ENCODE results near the gene GNGT2.

GNGT2 gene

DNA sequence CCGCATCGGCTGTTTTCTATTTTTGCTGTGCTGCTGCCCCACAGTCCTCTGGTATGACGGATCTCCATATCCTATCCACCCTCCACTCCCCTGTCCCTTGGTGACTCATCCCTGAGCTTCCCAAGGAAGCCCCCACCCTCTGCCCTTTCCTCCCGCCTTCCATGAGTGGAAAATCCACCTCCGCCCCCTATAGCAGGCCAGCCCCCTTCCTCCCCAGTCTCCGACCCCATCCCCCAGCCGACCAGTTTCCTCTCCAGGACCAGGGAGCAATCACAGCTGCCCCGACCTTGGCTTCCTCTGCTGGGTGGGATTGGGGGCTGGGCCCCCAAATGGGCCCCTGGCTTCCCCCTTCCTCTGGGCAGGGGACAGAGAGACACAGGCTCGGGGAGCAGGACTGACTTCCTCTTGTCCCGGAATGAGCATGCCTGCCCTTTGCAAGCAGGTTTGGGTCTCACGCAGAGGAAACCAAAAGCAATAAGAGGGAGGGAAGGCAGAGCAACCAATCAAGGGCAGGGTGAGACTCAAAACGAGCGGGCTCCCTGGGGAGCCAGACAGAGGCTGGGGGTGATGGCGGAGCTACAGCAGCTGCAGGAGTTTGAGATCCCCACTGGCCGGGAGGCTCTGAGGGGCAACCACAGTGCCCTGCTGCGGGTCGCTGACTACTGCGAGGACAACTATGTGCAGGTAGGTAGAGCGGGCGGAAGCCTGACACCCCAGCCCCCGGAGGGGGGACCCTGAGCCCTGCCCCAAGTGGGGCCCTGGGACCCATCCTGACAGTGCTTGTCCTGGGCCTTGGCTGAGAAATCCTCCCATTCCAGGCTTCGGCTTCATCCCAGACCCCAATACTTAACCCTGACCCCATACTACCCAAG is at the start of gene GNGT2, which contains the start of gene ABI3:
TSS of gene GNGT2 (minus strand) at position 417 of the 872 bp plus-strand sequence. CDS start 3,152 bp downstream, outside the sequence.
TSS of gene ABI3 (plus strand) at position 550 of the 872 bp plus-strand sequence. CDS start at position 568, 18 bp downstream.
- CTCF ChIA-PET = interaction anchor here (1.0 to 13.4 kb wide), 6 partner anchors 9 to 30 kb away, joined by 3 to 143 read pairs (median 16); partner anchors contain the start of gene PHOSPHO1
- DNase-seq (ENCODE audit: extremely low spot score) = peak; percentile 93
- TF ChIP-seq, protein P1, sequence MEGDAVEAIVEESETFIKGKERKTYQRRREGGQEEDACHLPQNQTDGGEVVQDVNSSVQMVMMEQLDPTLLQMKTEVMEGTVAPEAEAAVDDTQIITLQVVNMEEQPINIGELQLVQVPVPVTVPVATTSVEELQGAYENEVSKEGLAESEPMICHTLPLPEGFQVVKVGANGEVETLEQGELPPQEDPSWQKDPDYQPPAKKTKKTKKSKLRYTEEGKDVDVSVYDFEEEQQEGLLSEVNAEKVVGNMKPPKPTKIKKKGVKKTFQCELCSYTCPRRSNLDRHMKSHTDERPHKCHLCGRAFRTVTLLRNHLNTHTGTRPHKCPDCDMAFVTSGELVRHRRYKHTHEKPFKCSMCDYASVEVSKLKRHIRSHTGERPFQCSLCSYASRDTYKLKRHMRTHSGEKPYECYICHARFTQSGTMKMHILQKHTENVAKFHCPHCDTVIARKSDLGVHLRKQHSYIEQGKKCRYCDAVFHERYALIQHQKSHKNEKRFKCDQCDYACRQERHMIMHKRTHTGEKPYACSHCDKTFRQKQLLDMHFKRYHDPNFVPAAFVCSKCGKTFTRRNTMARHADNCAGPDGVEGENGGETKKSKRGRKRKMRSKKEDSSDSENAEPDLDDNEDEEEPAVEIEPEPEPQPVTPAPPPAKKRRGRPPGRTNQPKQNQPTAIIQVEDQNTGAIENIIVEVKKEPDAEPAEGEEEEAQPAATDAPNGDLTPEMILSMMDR (IDR thresholded peaks at IDR 0.05; ENCODE audit: control extremely low read depth, extremely low read depth, low read depth, missing control alignments) = no peak
- POLR2A ChIA-PET = interaction anchor here (2.1 to 2.6 kb wide), 2 partner anchors 16 to 19 kb away, joined by 4 to 24 read pairs; no protein-coding TSS in a partner anchor

DNA sequence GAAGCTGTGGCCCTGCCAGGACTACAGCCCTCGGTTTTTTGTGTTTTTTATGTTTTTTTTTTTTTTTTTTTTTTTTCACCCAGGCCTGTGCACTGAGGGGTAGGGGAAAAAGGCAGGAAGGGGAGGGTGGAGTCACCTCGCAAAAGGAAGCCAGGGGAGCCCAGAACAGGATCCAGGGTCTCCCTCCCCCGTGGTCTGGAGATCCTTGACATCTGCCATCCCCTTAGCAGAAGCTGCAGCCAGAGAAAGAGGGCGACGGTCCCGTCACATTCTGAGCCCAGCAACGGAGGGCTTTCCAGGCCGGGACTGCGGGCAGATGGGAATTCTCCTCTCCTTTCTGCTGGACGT is 49.3 kb upstream of the GNGT2 start:
- CTCF ChIA-PET = interaction anchor here (1.0 kb wide), 1 partner anchor 32 kb away, joined by 3 read pairs; no protein-coding TSS in a partner anchor
- TF ChIP-seq, protein P1 (IDR thresholded peaks at IDR 0.05; ENCODE audit: control extremely low read depth, extremely low read depth, low read depth, missing control alignments) = no peak
- POLR2A ChIA-PET = no interaction called here
- DNase-seq (ENCODE audit: extremely low spot score) = no peak

DNA sequence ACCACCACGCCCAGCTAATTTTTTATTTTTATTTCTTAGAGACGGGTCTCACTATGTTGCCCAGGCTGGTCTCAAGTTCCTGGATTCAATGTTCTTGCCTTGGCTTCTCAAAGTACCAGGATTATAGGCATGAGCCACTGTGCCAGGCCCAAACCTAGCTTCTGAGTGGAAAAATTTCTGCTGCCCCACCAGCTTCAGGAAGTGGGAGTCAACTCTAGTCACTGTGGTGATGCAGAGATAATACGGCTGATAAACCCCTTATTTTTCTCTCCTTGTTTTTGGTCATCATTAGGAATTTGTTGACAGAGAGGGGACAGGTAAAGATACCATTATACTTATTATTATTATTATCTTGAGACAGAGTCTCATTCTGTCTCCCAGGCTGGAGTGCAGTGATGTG is 48.0 kb upstream of the GNGT2 start:
- TF ChIP-seq, protein P1 (IDR thresholded peaks at IDR 0.05; ENCODE audit: control extremely low read depth, extremely low read depth, low read depth, missing control alignments) = no peak
- ChIA-PET POLR2A (no interaction called here), CTCF (no interaction called here)
- DNase-seq (ENCODE audit: extremely low spot score) = no peak

DNA sequence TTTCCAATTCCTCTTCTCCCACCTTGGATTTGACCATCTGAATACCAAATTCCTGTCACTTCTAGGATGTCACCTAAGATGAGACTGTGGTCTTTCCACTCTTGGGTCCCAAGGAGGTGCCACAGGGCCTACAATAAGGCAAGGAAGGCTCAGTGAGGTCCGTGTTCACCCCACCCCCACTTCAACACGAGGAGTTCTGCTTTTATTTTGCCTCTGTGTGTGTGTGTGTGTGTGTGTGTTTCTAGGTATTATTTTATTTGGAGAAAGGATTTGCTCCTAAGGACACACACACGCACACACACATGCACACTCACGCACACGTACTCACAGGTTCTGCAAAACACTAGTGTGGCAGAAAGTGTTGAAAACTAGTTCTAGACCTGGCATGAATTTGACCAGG is 44.8 kb upstream of the GNGT2 start:
- CTCF ChIA-PET = interaction anchor here (3.0 kb wide), 1 partner anchor 28 kb away, joined by 9 read pairs; no protein-coding TSS in a partner anchor
- POLR2A ChIA-PET = no interaction called here
- DNase-seq (ENCODE audit: extremely low spot score) = no peak

DNA sequence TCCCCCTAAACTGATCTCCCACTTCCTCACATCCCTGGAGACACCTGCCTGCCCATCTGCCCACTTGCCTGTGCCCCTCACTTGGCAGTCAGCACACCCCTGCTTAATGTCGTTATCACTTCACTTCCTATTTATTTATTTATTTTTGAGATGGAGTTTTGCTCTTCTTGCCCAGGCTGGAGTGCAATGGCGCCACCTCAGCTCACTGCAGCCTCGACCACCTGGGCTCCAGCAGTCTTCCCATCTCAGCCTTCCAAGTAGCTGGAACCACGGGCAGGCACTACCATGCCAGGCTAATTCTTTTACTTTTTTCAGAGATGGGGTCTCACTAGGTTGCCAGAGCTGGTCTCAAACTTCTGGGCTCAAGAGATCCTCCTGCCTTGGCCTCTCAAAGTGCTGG is 43.7 kb upstream of the GNGT2 start:
- POLR2A ChIA-PET = no interaction called here
- TF ChIP-seq, protein P1 (IDR thresholded peaks at IDR 0.05; ENCODE audit: control extremely low read depth, extremely low read depth, low read depth, missing control alignments) = no peak
- CTCF ChIA-PET = interaction anchor here (3.0 kb wide), 1 partner anchor 27 kb away, joined by 9 read pairs; no protein-coding TSS in a partner anchor
- no peak for DNase-seq (ENCODE audit: extremely low spot score)

More for the DNA sequence above, 44.8 kb upstream of the GNGT2 start:
- TF ChIP-seq, protein P1 (IDR thresholded peaks at IDR 0.05; ENCODE audit: control extremely low read depth, extremely low read depth, low read depth, missing control alignments) = no peak

DNA sequence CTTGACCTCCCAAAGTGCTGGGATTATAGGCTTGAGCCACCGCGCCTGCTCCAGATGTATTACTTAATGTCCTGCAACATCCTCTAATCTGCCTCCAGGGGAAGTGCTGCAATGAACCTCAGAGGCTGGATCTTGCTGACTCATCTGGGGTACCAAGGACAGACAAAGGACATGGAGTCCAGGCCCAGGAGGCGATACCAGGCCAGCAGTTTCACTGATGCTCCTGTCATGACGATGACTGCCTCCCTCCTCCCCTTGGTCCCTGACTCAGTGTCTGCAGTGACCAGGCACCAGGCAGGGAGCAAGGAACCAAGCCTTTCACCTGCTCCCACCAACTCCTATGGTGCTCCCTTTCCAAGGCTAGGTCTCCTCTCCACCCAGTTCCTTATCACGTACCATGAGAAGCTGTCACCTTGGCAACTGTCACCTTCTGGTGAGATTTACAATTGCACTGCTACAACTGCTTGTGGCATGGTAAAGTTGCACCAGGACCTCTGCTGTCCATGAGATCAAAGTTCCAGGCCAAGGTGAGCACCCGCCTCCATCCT is 41.8 kb upstream of the GNGT2 start:
- DNase-seq (ENCODE audit: extremely low spot score) = no peak
- TF ChIP-seq, protein P1 (IDR thresholded peaks at IDR 0.05; ENCODE audit: control extremely low read depth, extremely low read depth, low read depth, missing control alignments) = no peak
- POLR2A ChIA-PET = no interaction called here
- CTCF ChIA-PET = interaction anchor here (1.6 to 3.0 kb wide), 2 partner anchors 25 to 39 kb away, joined by 5 to 9 read pairs; no protein-coding TSS in a partner anchor
